ENCODE data around the gene ARHGAP32.

DNA sequence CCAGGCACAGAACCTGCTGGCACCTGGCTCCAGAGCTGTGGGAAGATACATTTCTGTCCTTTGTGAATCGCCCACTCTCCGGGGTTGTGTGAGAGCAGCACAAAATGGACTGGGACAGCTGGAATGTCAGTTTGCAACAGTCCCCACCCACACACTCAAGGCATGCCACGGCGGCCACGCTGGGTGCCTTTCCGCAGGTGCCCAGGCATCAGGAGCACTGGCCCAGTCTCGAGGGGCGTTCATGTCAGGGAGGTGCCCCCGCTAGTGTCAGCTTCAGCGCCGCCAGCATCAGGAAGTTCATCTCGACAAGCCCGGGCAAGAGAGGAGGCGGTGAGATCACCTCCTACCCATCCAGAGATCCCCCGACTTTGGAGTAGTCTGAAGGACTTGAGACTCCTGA is 251.5 kb downstream of the ARHGAP32 start:
- TF ChIP-seq, protein P1, sequence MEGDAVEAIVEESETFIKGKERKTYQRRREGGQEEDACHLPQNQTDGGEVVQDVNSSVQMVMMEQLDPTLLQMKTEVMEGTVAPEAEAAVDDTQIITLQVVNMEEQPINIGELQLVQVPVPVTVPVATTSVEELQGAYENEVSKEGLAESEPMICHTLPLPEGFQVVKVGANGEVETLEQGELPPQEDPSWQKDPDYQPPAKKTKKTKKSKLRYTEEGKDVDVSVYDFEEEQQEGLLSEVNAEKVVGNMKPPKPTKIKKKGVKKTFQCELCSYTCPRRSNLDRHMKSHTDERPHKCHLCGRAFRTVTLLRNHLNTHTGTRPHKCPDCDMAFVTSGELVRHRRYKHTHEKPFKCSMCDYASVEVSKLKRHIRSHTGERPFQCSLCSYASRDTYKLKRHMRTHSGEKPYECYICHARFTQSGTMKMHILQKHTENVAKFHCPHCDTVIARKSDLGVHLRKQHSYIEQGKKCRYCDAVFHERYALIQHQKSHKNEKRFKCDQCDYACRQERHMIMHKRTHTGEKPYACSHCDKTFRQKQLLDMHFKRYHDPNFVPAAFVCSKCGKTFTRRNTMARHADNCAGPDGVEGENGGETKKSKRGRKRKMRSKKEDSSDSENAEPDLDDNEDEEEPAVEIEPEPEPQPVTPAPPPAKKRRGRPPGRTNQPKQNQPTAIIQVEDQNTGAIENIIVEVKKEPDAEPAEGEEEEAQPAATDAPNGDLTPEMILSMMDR (IDR thresholded peaks at IDR 0.05) = no peak
- TF ChIP-seq POLR2A (IDR thresholded peaks at IDR 0.05) = no peak
